Skeletal muscle satellite cell (primary cell): ENCODE data around the gene FLCN. TPM values are rescaled to one million over a fixed set of nuclear protein-coding genes. Genes with fewer than 3 reads are reported as not detected.
"Not testable (repeated sequence)": the region's sequence is repeated elsewhere in the genome, so short reads cannot be mapped to it uniquely, and the experiment has no call there.

ENCODE experiments used
- H3K27me3 ChIP-seq: 2 replicates; pipeline ENCODE4 v1.7.0; 2013; ENCODE audit warnings: low read length; ENCODE audit not compliant: control insufficient read depth, insufficient read depth
- H3K36me3 ChIP-seq: 2 replicates; pipeline ENCODE4 v1.7.0; 2013; ENCODE audit warnings: mild to moderate bottlenecking, control low read depth, low read length; ENCODE audit not compliant: insufficient read depth
- H3K4me1 ChIP-seq: 2 replicates; pipeline ENCODE4 v1.7.0; 2013; ENCODE audit warnings: low read length; ENCODE audit not compliant: control insufficient read depth, insufficient read depth
- H3K4me2 ChIP-seq: 2 replicates; pipeline ENCODE4 v1.7.0; 2013; ENCODE audit warnings: mild to moderate bottlenecking, low read length
- H3K4me3 ChIP-seq: 2 replicates; pipeline ENCODE4 v1.7.0; 2013; ENCODE audit warnings: low read length
- H3K9ac ChIP-seq: 2 replicates; pipeline ENCODE4 v1.7.0; 2013; ENCODE audit warnings: mild to moderate bottlenecking, low read depth, low read length, moderate library complexity
- H3K9me3 ChIP-seq: replicated peaks from 2 replicates; pipeline ENCODE4 v1.7.0; 2013; ENCODE audit warnings: mild to moderate bottlenecking, control low read depth, low read length
- total RNA-seq: library from RNA; depleted of rRNA; stranded (reverse); fragments of >200 nt; gene quantifications from 2 replicates; pipeline ENCODE4 v1.2.3, GENCODE V29; 2012; rRNA removed

The FLCN gene
- total RNA-seq, result 40.8 and 58.8 TPM in 2 replicates

- Histone ChIP-seq H3K36me3 (peaks cover 5% of the 10 kb centered on the region), H3K9ac (peak within 1 kb of the TSS; percentile 99), H3K27me3 (no peaks in the 10 kb centered on the region), H3K9me3 (no peaks in the 10 kb centered on the region), H3K4me3 (peak within 1 kb of the TSS; percentile 89), H3K4me1 (peaks cover 17% of the 10 kb centered on the region), H3K4me2 (peak within 1 kb of the TSS; percentile 93)
Measured at GRCh38 chr17:17237026-17237799, at the start of gene FLCN. Gene FLCN, minus strand, starts transcription at chr17:17237168. Its CDS starts 9,031 bp downstream, at chr17:17228137.

- Histone ChIP-seq H3K9ac (no peak overlapping the region), H3K4me2 (no peak overlapping the region), H3K27me3 (peaks cover 2% of the 10 kb centered on the region), H3K4me1 (peaks cover 6% of the 10 kb centered on the region), H3K9me3 (no peaks in the 10 kb centered on the region), H3K4me3 (no peak overlapping the region), H3K36me3 (no peaks in the 10 kb centered on the region)
Measured at GRCh38 chr17:17285951-17286350, 49.0 kb upstream of the FLCN start.

GRCh38 chr17:17280613-17281549 is 43.9 kb upstream of the FLCN start, which contains the start of gene COPS3:
Gene COPS3, minus strand, starts transcription at chr17:17281246. Its CDS starts 60 bp downstream, at chr17:17281186.
- no peaks in the 10 kb centered on the region for H3K27me3 ChIP-seq
- peak within 1 kb of the TSS; percentile 97 for H3K4me3 ChIP-seq
- peak within 1 kb of the TSS; percentile 97 for H3K9ac ChIP-seq
- no peaks in the 10 kb centered on the region for H3K9me3 ChIP-seq
- H3K4me1 ChIP-seq, result peaks cover 11% of the 10 kb centered on the region
- peak within 1 kb of the TSS; percentile 97 for H3K4me2 ChIP-seq
- H3K36me3 ChIP-seq, result no peaks in the 10 kb centered on the region

- H3K9ac ChIP-seq, result no peak overlapping the region
- no peaks in the 10 kb centered on the region for H3K9me3 ChIP-seq
- H3K4me2 ChIP-seq, result peak overlapping the region; percentile 97
- no peaks in the 10 kb centered on the region for H3K36me3 ChIP-seq
- H3K4me1 ChIP-seq, result peaks cover 11% of the 10 kb centered on the region
- H3K27me3 ChIP-seq, result no peaks in the 10 kb centered on the region
- H3K4me3 ChIP-seq, result peak overlapping the region; percentile 97
Measured at GRCh38 chr17:17279316-17279715, 42.3 kb upstream of the FLCN start.

- H3K4me2 ChIP-seq, H3K9ac ChIP-seq, H3K27me3 ChIP-seq, H3K4me3 ChIP-seq, H3K9me3 ChIP-seq: not testable (repeated sequence)
- Histone ChIP-seq H3K36me3 (peaks cover 17% of the 10 kb centered on the region), H3K4me1 (peaks cover 11% of the 10 kb centered on the region)
Measured at GRCh38 chr17:17277431-17277830, 40.5 kb upstream of the FLCN start.

GRCh38 chr17:17275971-17276370 is 39.0 kb upstream of the FLCN start:
- no peak overlapping the region for H3K9ac ChIP-seq
- H3K9me3 ChIP-seq, result no peaks in the 10 kb centered on the region
- peaks cover 22% of the 10 kb centered on the region for H3K36me3 ChIP-seq
- peaks cover 6% of the 10 kb centered on the region for H3K4me1 ChIP-seq
- H3K4me2 ChIP-seq, result no peak overlapping the region
- no peak overlapping the region for H3K4me3 ChIP-seq
- no peaks in the 10 kb centered on the region for H3K27me3 ChIP-seq

GRCh38 chr17:17269926-17270773 is 33.2 kb upstream of the FLCN start:
- H3K36me3 ChIP-seq, result peaks cover 53% of the 10 kb centered on the region
- no peaks in the 10 kb centered on the region for H3K4me1 ChIP-seq
- H3K4me3 ChIP-seq, result no peak overlapping the region
- no peak overlapping the region for H3K9ac ChIP-seq
- no peaks in the 10 kb centered on the region for H3K9me3 ChIP-seq
- H3K4me2 ChIP-seq, result no peak overlapping the region
- H3K27me3 ChIP-seq, result no peaks in the 10 kb centered on the region

GRCh38 chr17:17264430-17264829 is 27.5 kb upstream of the FLCN start:
- Histone ChIP-seq H3K27me3 (no peaks in the 10 kb centered on the region), H3K4me1 (no peaks in the 10 kb centered on the region), H3K36me3 (peaks cover 48% of the 10 kb centered on the region), H3K4me2 (no peak overlapping the region), H3K9me3 (no peaks in the 10 kb centered on the region), H3K4me3 (no peak overlapping the region), H3K9ac (no peak overlapping the region)

GRCh38 chr17:17258998-17259397 is 22.0 kb upstream of the FLCN start:
- Histone ChIP-seq H3K9ac (no peak overlapping the region), H3K27me3 (no peaks in the 10 kb centered on the region), H3K4me1 (no peaks in the 10 kb centered on the region), H3K4me2 (no peak overlapping the region), H3K9me3 (no peaks in the 10 kb centered on the region), H3K4me3 (no peak overlapping the region), H3K36me3 (peaks cover 46% of the 10 kb centered on the region)

- Histone ChIP-seq H3K27me3 (no peaks in the 10 kb centered on the region), H3K4me3 (no peak overlapping the region), H3K4me1 (no peaks in the 10 kb centered on the region), H3K9me3 (no peaks in the 10 kb centered on the region), H3K36me3 (peaks cover 51% of the 10 kb centered on the region), H3K4me2 (no peak overlapping the region), H3K9ac (no peak overlapping the region)
Measured at GRCh38 chr17:17258011-17258410, 21.0 kb upstream of the FLCN start.

- Histone ChIP-seq H3K27me3 (no peaks in the 10 kb centered on the region), H3K4me3 (no peak overlapping the region), H3K4me2 (no peak overlapping the region), H3K36me3 (peaks cover 58% of the 10 kb centered on the region), H3K9ac (no peak overlapping the region), H3K4me1 (no peaks in the 10 kb centered on the region), H3K9me3 (no peaks in the 10 kb centered on the region)
Measured at GRCh38 chr17:17256316-17256715, 19.3 kb upstream of the FLCN start.
